Liver (tissue), 3 donors: ENCODE results near the gene DCHS2.

Experiments
- GABPA ChIP-seq, 2 donors: IDR thresholded peaks in 1 of 2; conservative IDR thresholded peaks in 1 of 2; 2 replicates each; pipeline ENCODE4 v1.6.1; 2016; ENCODE audit warnings: antibody characterized with exemption in 2 of 2, mild to moderate bottlenecking in 1 of 2, moderate library complexity in 1 of 2
- HNF4G ChIP-seq: IDR thresholded peaks from 2 replicates; pipeline ENCODE4 v1.6.1; 2016; ENCODE audit warnings: antibody characterized with exemption
- JUND ChIP-seq, 2 donors: IDR thresholded peaks; 2 replicates each; pipeline ENCODE4 v1.6.1; 2016; ENCODE audit warnings: antibody characterized with exemption in 2 of 2
- RAD21 ChIP-seq, 2 donors: IDR thresholded peaks; 2 replicates each; pipeline ENCODE4 v1.6.1; 2016; ENCODE audit warnings: antibody characterized with exemption in 2 of 2, mild to moderate bottlenecking in 2 of 2
- RXRA ChIP-seq, 2 donors: IDR thresholded peaks; 2 replicates each; pipeline ENCODE4 v1.6.1; 2017 to 2018; ENCODE audit warnings: antibody characterized with exemption in 2 of 2, mild to moderate bottlenecking in 1 of 2
- SP1 ChIP-seq: IDR thresholded peaks from 2 replicates; pipeline ENCODE4 v1.6.1; 2018; ENCODE audit warnings: antibody characterized with exemption, mild to moderate bottlenecking
- TAF1 ChIP-seq: conservative IDR thresholded peaks from 2 replicates; pipeline ENCODE4 v1.6.1; 2016; ENCODE audit warnings: antibody characterized with exemption, mild to moderate bottlenecking
- YY1 ChIP-seq: IDR thresholded peaks from 2 replicates; pipeline ENCODE4 v1.6.1; 2016; ENCODE audit warnings: antibody characterized with exemption, mild to moderate bottlenecking
- TF ChIP-seq, protein P1 (sequence below): fragments of 150-350 bp; IDR thresholded peaks from 2 replicates; pipeline ENCODE4 v1.5.1; 2017; ENCODE audit warnings: improper control_type of control experiment, low read depth, low read length; ENCODE audit not compliant: missing input control
- TF ChIP-seq, protein P2 (sequence below): IDR thresholded peaks from 2 replicates; pipeline ENCODE4 v1.6.1; 2016; ENCODE audit warnings: antibody characterized with exemption
- TF ChIP-seq, protein P3 (sequence below): IDR thresholded peaks from 2 replicates; pipeline ENCODE4 v1.6.1; 2016; ENCODE audit warnings: antibody characterized with exemption
- TF ChIP-seq, protein P4 (sequence below): IDR thresholded peaks from 2 replicates; pipeline ENCODE4 v1.6.1; 2016; ENCODE audit warnings: antibody characterized with exemption, mild to moderate bottlenecking
- donor health status: healthy.
- donor health status: healthy.

DNA sequence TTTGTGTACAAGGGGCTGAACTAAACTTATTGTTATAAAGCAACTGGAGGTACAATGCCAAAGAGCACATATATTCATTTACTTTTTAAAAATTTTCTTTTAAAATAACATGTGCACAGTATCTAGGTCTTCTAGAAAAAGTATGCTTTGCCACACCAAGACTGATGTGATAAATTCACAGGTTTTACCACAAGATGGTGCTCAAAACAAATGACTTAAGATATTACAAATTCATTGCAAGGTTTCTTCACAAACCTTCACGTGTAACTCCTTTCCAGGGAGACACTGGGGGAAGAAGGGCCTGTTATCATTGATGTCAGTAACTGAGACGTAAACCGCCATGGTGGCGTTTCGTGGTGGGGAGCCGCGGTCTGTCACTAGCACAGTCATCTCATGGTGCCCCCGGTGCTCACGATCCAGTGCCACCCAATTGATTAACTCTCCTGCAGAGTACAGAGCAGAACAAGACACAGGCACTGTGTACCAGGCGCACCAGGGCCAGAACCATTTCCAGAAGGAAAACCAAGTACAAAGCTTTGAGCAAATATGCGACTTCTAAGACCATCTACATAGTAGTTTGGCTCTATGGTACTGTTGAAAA, 162.2 kb downstream of the DCHS2 start:
- TF ChIP-seq RAD21 (IDR thresholded peaks at IDR 0.05), result peak; percentile 46 to 56
- TF ChIP-seq, protein P1, sequence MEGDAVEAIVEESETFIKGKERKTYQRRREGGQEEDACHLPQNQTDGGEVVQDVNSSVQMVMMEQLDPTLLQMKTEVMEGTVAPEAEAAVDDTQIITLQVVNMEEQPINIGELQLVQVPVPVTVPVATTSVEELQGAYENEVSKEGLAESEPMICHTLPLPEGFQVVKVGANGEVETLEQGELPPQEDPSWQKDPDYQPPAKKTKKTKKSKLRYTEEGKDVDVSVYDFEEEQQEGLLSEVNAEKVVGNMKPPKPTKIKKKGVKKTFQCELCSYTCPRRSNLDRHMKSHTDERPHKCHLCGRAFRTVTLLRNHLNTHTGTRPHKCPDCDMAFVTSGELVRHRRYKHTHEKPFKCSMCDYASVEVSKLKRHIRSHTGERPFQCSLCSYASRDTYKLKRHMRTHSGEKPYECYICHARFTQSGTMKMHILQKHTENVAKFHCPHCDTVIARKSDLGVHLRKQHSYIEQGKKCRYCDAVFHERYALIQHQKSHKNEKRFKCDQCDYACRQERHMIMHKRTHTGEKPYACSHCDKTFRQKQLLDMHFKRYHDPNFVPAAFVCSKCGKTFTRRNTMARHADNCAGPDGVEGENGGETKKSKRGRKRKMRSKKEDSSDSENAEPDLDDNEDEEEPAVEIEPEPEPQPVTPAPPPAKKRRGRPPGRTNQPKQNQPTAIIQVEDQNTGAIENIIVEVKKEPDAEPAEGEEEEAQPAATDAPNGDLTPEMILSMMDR, result peak; percentile 29
- TF ChIP-seq, protein P2, sequence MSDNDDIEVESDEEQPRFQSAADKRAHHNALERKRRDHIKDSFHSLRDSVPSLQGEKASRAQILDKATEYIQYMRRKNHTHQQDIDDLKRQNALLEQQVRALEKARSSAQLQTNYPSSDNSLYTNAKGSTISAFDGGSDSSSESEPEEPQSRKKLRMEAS, result no peak
- TF ChIP-seq YY1, result no peak
- TF ChIP-seq SP1, result no peak
- TF ChIP-seq TAF1, result no peak
- TF ChIP-seq, protein P3, sequence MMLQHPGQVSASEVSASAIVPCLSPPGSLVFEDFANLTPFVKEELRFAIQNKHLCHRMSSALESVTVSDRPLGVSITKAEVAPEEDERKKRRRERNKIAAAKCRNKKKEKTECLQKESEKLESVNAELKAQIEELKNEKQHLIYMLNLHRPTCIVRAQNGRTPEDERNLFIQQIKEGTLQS, result no peak
- TF ChIP-seq RXRA (IDR thresholded peaks at IDR 0.05), result no peak
- TF ChIP-seq, protein P4, sequence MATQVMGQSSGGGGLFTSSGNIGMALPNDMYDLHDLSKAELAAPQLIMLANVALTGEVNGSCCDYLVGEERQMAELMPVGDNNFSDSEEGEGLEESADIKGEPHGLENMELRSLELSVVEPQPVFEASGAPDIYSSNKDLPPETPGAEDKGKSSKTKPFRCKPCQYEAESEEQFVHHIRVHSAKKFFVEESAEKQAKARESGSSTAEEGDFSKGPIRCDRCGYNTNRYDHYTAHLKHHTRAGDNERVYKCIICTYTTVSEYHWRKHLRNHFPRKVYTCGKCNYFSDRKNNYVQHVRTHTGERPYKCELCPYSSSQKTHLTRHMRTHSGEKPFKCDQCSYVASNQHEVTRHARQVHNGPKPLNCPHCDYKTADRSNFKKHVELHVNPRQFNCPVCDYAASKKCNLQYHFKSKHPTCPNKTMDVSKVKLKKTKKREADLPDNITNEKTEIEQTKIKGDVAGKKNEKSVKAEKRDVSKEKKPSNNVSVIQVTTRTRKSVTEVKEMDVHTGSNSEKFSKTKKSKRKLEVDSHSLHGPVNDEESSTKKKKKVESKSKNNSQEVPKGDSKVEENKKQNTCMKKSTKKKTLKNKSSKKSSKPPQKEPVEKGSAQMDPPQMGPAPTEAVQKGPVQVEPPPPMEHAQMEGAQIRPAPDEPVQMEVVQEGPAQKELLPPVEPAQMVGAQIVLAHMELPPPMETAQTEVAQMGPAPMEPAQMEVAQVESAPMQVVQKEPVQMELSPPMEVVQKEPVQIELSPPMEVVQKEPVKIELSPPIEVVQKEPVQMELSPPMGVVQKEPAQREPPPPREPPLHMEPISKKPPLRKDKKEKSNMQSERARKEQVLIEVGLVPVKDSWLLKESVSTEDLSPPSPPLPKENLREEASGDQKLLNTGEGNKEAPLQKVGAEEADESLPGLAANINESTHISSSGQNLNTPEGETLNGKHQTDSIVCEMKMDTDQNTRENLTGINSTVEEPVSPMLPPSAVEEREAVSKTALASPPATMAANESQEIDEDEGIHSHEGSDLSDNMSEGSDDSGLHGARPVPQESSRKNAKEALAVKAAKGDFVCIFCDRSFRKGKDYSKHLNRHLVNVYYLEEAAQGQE, result no peak
- TF ChIP-seq JUND (IDR thresholded peaks at IDR 0.05), result no peak
- no peak for TF ChIP-seq GABPA (IDR thresholded peaks at IDR 0.05 in 1 of 2, conservative IDR thresholded peaks at IDR 0.05 in 1 of 2)
- no peak for TF ChIP-seq HNF4G
